Progenitor cell of endocrine pancreas (in vitro differentiated cells): ENCODE data around the gene TACSTD2. TPM values are rescaled to one million over a fixed set of nuclear protein-coding genes. Genes with fewer than 3 reads are reported as not detected.
"Not testable (repeated sequence)": the region's sequence is repeated elsewhere in the genome, so short reads cannot be mapped to it uniquely, and the experiment has no call there.

Experiments
- DNase-seq: peaks from one replicate; pipeline ENCODE4 v3.0.0; 2021; ENCODE audit warnings: low spot score; ENCODE audit not compliant: unreplicated experiment
- H3K27ac Mint-ChIP-seq: 2 replicates; pipeline ENCODE4 v1.8.0; 2021; ENCODE audit warnings: mild to moderate bottlenecking, moderate library complexity, mixed read lengths
- H3K27me3 Mint-ChIP-seq: 2 replicates; pipeline ENCODE4 v1.8.0; 2021; ENCODE audit warnings: mixed read lengths
- H3K36me3 Mint-ChIP-seq: 2 replicates; pipeline ENCODE4 v1.8.0; 2022; ENCODE audit warnings: mixed read lengths; ENCODE audit not compliant: insufficient read depth
- H3K4me1 Mint-ChIP-seq: 2 replicates; pipeline ENCODE4 v1.8.0; 2021; ENCODE audit warnings: low read depth, mixed read lengths
- H3K4me3 Mint-ChIP-seq: 2 replicates; pipeline ENCODE4 v1.8.0; 2021; ENCODE audit warnings: low read depth, mild to moderate bottlenecking, moderate library complexity, mixed read lengths
- H3K9me3 Mint-ChIP-seq: 2 replicates; pipeline ENCODE4 v1.8.0; 2021; ENCODE audit warnings: low read depth, mixed read lengths
- CTCF ChIP-seq: fragments of 200-600 bp; sonication (generic); IDR thresholded peaks from one replicate; pipeline ENCODE4 v1.5.0; 2021; ENCODE audit warnings: antibody characterized with exemption, mild to moderate bottlenecking; ENCODE audit not compliant: unreplicated experiment
- total RNA-seq: library from RNA; stranded (reverse); gene quantifications from 2 replicates; pipeline ENCODE4 v1.2.1, GENCODE V29; 2021

Gene TACSTD2
- total RNA-seq, 1 donor from 2014 or later, result 22.7 TPM

GRCh38 chr1:58608945-58609344 is 31.9 kb upstream of the TACSTD2 start:
- Mint-ChIP-seq H3K4me1 (peaks cover 14% of the 10 kb centered on the region), H3K9me3 (peaks cover 14% of the 10 kb centered on the region), H3K4me3 (no peak overlapping the region), H3K36me3 (no peaks in the 10 kb centered on the region), H3K27ac (no peak overlapping the region), H3K27me3 (peaks cover 14% of the 10 kb centered on the region)
- no peak for DNase-seq
- TF ChIP-seq CTCF, result no peak

GRCh38 chr1:58608297-58608696 is 31.2 kb upstream of the TACSTD2 start:
- Mint-ChIP-seq H3K4me3 (no peak overlapping the region), H3K27me3 (peaks cover 14% of the 10 kb centered on the region), H3K27ac (no peak overlapping the region), H3K36me3 (no peaks in the 10 kb centered on the region), H3K9me3 (peaks cover 16% of the 10 kb centered on the region), H3K4me1 (peaks cover 14% of the 10 kb centered on the region)
- no peak for DNase-seq
- TF ChIP-seq CTCF, result no peak

GRCh38 chr1:58607391-58607790 is 30.3 kb upstream of the TACSTD2 start:
- Mint-ChIP-seq H3K4me1 (peaks cover 14% of the 10 kb centered on the region), H3K27ac (no peak overlapping the region), H3K4me3 (no peak overlapping the region), H3K9me3 (peaks cover 17% of the 10 kb centered on the region), H3K36me3 (no peaks in the 10 kb centered on the region), H3K27me3 (peaks cover 14% of the 10 kb centered on the region)
- DNase-seq, result no peak
- no peak for TF ChIP-seq CTCF

GRCh38 chr1:58601921-58602320 is 24.9 kb upstream of the TACSTD2 start:
- DNase-seq, H3K4me1 Mint-ChIP-seq, H3K27ac Mint-ChIP-seq, H3K36me3 Mint-ChIP-seq, H3K4me3 Mint-ChIP-seq: not testable (repeated sequence)
- H3K27me3 Mint-ChIP-seq, result peaks cover 12% of the 10 kb centered on the region
- peaks cover 30% of the 10 kb centered on the region for H3K9me3 Mint-ChIP-seq

GRCh38 chr1:58597996-58598395 is 20.9 kb upstream of the TACSTD2 start:
- peaks cover 12% of the 10 kb centered on the region for H3K27me3 Mint-ChIP-seq
- DNase-seq, result no peak
- no peaks in the 10 kb centered on the region for H3K36me3 Mint-ChIP-seq
- no peak for TF ChIP-seq CTCF
- H3K4me1 Mint-ChIP-seq, result peaks cover 8% of the 10 kb centered on the region
- no peak overlapping the region for H3K27ac Mint-ChIP-seq
- peaks cover 26% of the 10 kb centered on the region for H3K9me3 Mint-ChIP-seq
- no peak overlapping the region for H3K4me3 Mint-ChIP-seq

- Mint-ChIP-seq H3K36me3 (no peaks in the 10 kb centered on the region), H3K9me3 (peaks cover 19% of the 10 kb centered on the region), H3K4me3 (no peak overlapping the region), H3K27me3 (peaks cover 12% of the 10 kb centered on the region), H3K4me1 (peaks cover 17% of the 10 kb centered on the region), H3K27ac (no peak overlapping the region)
- DNase-seq, result no peak
- TF ChIP-seq CTCF, result no peak
Measured at GRCh38 chr1:58597076-58597475, 20.0 kb upstream of the TACSTD2 start.
